ENCODE data around the gene MAST4.

The MAST4 gene

GRCh38 chr5:66892716-66893115 lies 296.5 kb downstream of the MAST4 start:
- no peak overlapping the region for H3K27ac ChIP-seq
- ChIA-PET POLR2A (ENCODE audit: low non-redundant PET) (no interaction called here), CTCF (interaction anchor here (0.6 kb wide), 2 partner anchors 21 to 185 kb away, joined by 3 read pairs; no protein-coding TSS in a partner anchor)
- no peak for TF ChIP-seq CTCF (conservative IDR thresholded peaks at IDR 0.05; ENCODE audit: low read depth)
- no peak for DNase-seq (ENCODE audit: low spot score)

DNA sequence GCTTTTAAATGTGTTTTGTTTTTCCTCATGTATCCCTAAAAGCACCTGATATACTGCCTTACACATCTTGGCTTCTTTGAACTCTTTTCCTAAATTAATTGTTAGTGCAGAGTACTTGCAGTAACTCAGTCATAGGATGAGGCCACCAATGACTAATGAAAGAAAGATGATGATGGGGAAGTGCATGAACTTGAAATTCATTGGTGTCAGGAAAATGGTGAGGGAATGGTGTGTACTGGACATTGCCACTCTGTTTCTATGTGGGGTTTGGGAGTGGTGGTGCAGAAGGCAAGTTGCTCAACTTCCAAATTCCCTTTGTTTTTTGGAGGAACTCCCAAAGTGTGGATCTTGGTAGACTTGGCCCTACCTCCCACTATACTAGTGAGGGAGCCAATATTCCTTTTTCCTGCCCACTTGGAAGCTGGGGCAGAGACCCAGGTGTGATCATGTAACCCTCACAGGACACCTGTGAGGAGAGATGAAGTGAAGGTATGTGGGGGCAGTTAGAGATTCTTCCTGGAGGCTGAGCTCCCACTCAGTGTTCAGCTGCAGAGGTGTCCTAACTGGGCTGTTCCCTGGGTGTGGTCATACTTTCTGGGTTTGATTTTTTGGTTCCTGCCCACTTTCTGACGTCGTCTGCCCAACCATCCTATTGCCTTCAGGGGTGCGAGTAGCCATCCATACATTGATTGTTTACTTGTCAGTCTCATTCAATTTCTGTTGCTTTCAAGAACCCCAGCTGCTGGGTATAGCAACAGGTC lies 298.5 kb downstream of the MAST4 start:
- TF ChIP-seq CTCF (conservative IDR thresholded peaks at IDR 0.05; ENCODE audit: low read depth), result no peak
- CTCF ChIA-PET, result no interaction called here
- no peak overlapping the region for H3K27ac ChIP-seq
- POLR2A ChIA-PET (ENCODE audit: low non-redundant PET), result no interaction called here
- no peak for DNase-seq (ENCODE audit: low spot score)

DNA sequence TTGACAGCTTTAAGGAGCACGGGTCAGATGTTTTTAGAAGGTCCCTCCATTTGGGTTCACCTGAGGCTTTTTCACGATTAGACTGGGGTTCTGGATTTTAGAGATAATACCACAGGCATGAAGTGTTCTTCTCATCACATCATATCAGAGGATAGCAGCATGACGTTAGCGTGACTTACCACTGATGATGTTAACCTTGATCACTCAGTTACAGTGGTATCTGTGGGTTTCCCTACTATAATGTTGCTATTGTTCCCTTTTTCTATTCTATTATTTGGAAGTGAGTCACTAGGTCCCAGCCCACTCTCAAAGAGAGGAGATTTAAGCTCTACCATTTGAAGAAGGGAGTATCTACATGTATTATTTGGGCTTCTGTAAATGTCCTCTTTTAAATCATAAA lies 300.0 kb downstream of the MAST4 start:
- ChIA-PET CTCF (no interaction called here), POLR2A (ENCODE audit: low non-redundant PET) (no interaction called here)
- no peak for TF ChIP-seq CTCF (conservative IDR thresholded peaks at IDR 0.05; ENCODE audit: low read depth)
- no peak for DNase-seq (ENCODE audit: low spot score)
- no peak overlapping the region for H3K27ac ChIP-seq

GRCh38 chr5:66897356-66897755 lies 301.2 kb downstream of the MAST4 start:
- CTCF ChIA-PET, result no interaction called here
- POLR2A ChIA-PET (ENCODE audit: low non-redundant PET), result no interaction called here
- no peak for DNase-seq (ENCODE audit: low spot score)
- H3K27ac ChIP-seq, result no peak overlapping the region
- no peak for TF ChIP-seq CTCF (conservative IDR thresholded peaks at IDR 0.05; ENCODE audit: low read depth)

GRCh38 chr5:66898241-66898995 lies 302.2 kb downstream of the MAST4 start:
- no peak for DNase-seq (ENCODE audit: low spot score)
- POLR2A ChIA-PET (ENCODE audit: low non-redundant PET), result interaction anchor here (0.6 kb wide), 1 partner anchor 781 kb away, joined by 3 read pairs; no protein-coding TSS in a partner anchor
- CTCF ChIA-PET, result interaction anchor here (0.5 to 0.7 kb wide), 3 partner anchors 50 to 672 kb away, joined by 3 read pairs; no protein-coding TSS in a partner anchor

More at GRCh38 chr5:66898241-66898995, 302.2 kb downstream of the MAST4 start:
- no peak for TF ChIP-seq CTCF (conservative IDR thresholded peaks at IDR 0.05; ENCODE audit: low read depth)
- H3K27ac ChIP-seq, result no peak overlapping the region

All from RWPE1 (cell line).